GM18498 (cell line): ENCODE measurements around the gene ACHE.
"Not testable (repeated sequence)": the region's sequence is repeated elsewhere in the genome, so short reads cannot be mapped to it uniquely, and the experiment has no call there.

Source experiments
- ATAC-seq: cut with Tn5 transposase; IDR thresholded peaks from one replicate; pipeline ENCODE4 v1.9.1; 2021; ENCODE audit warnings: mild to moderate bottlenecking, moderate library complexity; ENCODE audit not compliant: unreplicated experiment

The ACHE gene

DNA sequence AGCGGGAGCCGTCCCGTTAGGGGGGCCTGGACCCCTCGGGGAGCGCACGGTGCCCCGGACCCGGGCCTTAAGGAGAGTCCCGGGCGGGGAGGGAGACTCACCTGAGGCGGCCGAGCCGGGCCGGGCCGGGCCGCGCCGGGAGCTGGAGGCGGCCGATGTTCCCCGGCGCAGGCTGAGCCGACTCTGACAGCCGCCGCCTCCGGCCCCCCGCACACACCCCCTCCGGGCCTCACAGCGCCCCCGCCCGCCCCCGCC is at the start of gene ACHE:
ACHE (minus strand) TSS at position 188 of the 255 bp plus-strand sequence. CDS start 1,656 bp downstream, outside the sequence.
- ATAC-seq: no peak

DNA sequence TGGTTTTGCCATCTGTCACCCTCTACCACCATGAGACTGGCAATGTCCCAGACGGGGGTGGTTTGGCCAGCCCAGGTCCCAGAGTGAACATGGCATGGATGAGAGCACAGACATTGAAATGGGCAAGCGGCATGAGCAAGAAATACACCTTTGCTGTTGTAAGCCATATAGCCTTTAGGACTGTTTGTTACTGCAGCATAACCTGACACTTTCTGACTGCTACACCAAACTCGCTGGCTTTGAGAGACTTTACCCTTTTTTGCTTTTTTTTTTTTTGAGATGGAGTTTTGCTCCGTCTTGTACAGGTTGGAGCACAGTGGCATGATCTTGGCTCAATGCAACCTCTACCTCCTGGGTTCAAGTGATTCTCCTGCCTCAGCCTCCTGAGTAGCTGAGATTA is 48.5 kb upstream of the ACHE start:
- no peak for ATAC-seq

DNA sequence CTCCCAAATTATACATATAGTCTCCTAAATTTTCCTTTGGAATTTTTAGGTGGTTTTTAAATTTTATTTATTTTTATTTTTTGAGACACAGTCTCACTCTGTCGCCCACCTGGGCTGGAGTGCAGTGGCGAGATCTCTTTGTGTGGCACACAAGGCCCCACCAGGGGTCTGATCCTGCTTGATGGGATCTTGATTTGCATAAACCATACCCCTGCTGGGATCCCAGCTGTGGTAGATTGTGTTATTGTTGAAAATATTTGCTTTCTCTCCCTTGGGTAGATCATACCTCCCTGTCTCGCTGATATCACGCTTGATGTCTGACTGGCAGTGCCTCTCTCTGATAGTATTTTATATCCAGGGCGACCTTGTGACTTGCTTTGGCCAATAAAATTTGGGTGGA is 48.0 kb upstream of the ACHE start:
- ATAC-seq: no peak

- ATAC-seq: no peak
These were observed 46.5 kb upstream of the ACHE start for GRCh38 chr7:100942045-100942774.

GRCh38 chr7:100936167-100936566 is 40.5 kb upstream of the ACHE start:
- ATAC-seq: not testable (repeated sequence)

DNA sequence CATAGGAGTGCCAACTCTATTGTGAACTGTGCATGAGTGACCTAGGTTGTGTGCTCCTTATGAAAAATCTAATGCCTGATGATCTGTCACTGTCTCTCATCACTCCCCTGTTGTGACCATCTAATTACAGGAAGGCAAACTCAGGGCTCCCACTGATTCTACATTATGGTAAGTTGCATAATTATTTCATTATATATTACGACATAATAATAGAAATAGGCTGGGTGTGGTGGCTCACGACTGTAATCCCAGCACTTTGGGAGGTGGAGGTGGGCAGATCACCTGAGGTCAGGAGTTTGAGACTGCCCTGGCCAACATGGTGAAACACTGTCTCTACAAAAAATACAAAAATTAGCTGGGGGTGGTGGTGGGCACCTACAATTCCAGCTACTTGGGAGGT is 39.7 kb upstream of the ACHE start:
- not testable (repeated sequence) for ATAC-seq

DNA sequence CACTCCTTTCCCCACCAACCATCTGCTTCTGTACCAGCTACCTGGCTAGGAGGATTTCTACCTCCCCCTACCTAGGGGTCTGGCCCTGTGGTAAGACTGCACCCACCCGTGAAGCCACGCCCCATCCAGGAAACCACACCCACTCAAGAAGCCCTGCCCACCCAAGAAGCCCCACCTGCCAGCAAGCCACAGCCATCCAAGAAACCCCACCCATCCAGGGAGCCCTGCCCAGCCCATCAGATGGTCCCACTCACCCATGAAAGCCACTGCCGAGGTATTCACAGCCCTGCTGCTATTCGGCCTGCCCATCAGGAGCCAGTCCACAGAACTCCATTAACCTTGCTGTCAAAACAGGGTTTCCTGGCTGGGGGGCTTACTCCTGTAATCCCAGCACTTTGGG is 38.0 kb upstream of the ACHE start:
- no peak for ATAC-seq

DNA sequence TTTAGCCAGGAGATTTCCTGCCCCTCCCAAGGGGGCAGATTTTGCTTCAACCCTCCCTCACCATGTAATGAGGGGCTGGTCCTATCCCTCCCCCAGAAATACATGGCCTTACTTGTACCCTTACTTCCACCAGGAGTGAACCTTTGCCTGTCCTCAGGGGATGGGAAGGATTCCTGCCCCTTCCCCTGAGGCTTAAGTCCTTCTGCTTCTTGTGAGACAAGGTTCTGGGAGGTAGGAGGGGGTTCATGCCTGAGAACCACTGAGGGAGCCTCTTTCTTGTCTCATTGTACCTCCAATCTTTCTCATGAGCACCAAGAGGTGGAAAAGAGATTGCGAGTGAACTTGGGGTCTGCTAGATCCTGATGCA is 34.1 kb upstream of the ACHE start:
- ATAC-seq: no peak

DNA sequence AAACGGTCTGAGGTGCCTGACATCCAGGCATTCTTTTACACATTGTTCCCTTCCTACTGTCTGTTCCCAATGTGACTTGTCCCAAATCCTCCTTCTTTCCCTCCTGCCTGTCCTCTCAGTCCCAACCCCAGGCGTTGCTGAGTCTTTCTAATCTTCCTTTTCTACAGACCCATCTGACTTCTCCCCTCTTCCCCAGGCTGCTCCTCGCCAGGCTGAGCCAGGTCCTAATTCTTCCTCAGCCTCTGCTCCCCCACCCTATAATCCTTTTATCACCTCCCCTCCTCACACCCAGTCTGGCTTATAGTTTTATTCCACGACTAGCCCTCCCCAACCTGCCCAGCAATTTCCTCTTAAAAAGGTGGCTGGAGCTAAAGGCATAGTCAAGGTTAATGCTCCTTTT is 27.9 kb upstream of the ACHE start:
- ATAC-seq: not testable (repeated sequence)

DNA sequence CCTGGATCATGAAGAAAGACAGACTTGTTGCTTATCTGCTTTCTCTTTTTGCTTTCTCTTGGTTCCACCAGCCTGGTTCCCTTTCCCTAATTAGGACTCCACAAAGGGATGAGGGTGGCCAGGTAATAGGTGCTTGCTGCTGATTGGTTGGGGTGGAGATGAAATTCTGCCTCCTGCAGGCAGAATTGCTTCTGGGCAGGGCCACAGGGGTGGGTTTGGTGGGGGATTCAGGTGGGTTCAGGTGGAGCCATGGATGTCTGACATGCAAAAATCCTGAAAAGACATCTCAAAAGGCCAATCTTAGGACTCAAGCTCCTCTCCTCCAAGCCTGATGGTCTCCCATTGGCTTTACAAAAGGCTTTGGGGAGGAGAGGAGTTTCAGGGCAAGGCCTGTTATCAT is 25.4 kb upstream of the ACHE start:
- no peak for ATAC-seq

DNA sequence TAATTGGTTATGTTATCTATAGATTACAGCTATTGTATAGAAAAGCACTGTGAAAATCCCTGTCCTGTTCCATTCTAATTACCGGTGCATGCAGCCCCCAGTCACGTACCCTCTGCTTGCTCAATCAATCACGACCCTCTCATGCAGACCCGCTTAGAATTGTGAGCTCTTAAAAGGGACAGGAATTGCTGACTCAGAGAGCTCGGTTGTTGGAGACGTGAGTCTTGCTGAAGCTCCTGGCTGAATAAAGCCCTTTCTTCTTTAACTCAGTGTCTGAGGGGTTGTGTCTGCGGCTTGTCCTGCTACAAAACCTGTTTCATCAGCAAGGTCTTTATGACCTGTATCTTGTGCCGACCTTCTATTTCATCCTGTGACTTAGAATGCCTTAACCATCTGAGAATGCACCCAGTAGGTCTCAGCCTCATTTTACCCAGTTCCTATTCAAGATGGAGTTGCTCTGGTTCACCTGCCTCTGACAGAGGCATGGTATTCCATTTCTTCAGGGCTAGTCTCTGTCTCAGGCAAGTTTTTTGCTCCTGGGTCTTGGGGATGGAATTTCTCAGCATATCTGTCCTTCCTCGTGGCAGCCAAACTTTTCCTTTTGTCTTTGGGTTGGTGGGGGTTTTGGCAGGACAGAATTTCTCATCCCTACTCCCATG is 24.2 kb upstream of the ACHE start:
- not testable (repeated sequence) for ATAC-seq

DNA sequence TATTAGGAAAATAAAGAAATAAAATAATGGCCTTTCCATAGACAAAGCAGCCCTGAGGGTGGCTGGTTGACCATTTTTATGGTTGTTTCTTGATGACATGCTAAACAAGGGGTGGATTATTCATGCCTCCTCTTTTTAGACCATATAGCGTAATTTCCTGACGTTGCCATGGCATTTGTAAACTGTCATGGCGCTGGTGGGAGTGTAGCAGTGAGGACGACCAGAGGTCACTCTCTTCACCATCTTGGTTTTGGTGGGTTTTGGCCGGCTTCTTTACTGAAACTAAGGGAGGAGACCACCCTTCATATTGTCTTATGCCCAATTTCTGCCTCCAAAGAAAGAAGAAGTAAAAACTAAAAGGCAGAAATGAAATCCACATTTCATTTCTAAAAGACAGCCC is 23.6 kb upstream of the ACHE start:
- not testable (repeated sequence) for ATAC-seq

DNA sequence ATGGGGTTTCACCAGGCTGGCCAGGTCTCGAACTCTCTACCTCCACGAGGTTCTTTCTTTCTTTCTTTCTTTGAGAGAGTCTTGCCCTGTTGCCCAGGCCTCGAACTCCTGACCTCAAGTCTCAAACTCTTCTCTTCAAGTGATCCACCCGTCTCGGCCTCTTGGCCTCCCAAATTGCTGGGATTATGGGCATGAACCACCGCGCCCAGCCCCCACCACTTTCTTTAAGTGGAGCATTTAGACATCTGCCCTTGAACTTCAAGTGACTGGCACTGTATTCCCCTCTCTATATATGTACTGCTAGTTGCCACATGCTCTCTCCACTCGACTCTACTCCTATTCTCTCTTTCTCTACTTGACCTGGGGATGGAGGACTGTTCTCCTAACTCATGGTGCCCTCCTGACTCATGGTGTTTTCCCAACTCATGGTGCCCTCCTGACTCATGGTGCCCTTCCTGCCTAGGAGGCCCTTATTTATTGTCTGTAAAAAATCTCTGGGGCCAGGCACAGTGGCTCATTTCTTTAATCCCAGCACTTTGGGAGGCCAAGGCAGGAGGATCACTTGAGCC is 19.3 kb upstream of the ACHE start:
- no peak for ATAC-seq

GRCh38 chr7:100914208-100914878 is 18.7 kb upstream of the ACHE start:
- ATAC-seq: no peak

- no peak for ATAC-seq
These were observed 15.8 kb upstream of the ACHE start for GRCh38 chr7:100911484-100911883.

- not testable (repeated sequence) for ATAC-seq
These were observed 14.8 kb upstream of the ACHE start for GRCh38 chr7:100910443-100910842.

- ATAC-seq: no peak
These were observed 12.8 kb upstream of the ACHE start for GRCh38 chr7:100908512-100908911.

DNA sequence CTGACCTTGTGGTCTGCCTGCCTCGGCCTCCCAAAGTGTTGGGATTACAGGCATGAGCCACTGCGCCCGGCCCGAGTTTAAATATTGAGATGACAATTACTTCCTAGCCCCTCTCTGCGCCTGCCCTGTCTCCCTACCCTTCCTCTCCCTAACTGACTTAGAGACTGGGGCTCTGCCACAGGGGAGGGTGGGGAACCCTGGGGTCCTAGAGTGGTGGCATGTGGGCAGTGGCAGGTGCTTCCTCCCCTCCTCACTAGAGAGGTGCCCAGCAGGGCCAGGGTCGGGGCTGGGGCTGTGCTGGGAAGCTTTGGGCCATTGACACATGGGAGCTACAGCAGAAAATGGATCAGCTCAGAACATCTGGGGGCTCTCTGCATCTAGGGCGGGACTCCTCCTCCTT is 7.0 kb upstream of the ACHE start:
- ATAC-seq: no peak

- ATAC-seq: no peak
These were observed 6.2 kb upstream of the ACHE start for GRCh38 chr7:100901921-100902332.

DNA sequence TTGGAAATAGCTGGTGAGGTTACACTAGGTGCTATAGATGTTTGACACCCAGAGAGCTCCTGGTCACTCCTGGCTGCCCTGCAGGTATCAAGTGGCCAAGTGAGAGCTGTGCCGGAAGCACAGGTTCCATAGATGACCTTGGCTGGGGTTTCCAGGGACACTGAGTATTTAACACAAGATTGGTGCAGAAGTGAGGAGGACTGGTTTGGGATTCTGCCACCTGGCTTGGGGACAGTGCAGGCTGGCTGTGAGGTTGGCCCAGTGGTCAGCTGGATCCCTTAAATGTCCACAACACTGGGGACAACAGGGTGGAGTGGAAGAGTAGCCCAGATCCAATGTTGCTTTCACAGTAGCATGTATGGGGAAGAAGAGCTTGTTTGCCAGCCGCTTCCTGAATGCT is 5.3 kb upstream of the ACHE start:
- ATAC-seq: no peak

- ATAC-seq: no peak
These were observed 3.7 kb upstream of the ACHE start for GRCh38 chr7:100899432-100899831.
